HepG2 (cell line): ENCODE data around the gene PRR33.

Source experiments
- EP300 ChIP-seq, 3 experiments: sonication (generic) in 1 of 3; formaldehyde crosslinking in 1 of 3; IDR thresholded peaks; 2 replicates each; pipeline versions ENCODE4 v1.5.1 to v1.6.1; 2011 to 2020; ENCODE audit warnings: low read depth in 2 of 3, low read length in 2 of 3, borderline replicate concordance in 1 of 3, improper control_type of control experiment in 1 of 3, mild to moderate bottlenecking in 1 of 3, missing genetic modification reagents in 1 of 3, moderate library complexity in 1 of 3
- YY1 ChIP-seq: IDR thresholded peaks from 2 replicates; pipeline ENCODE4 v1.6.1; 2011; ENCODE audit warnings: low read length, low read depth, moderate library complexity, mild to moderate bottlenecking; ENCODE audit not compliant: insufficient read depth, insufficient replicate concordance
- ZKSCAN8 ChIP-seq: IDR thresholded peaks from 2 replicates; pipeline ENCODE4 v1.6.1; 2016; ENCODE audit warnings: borderline replicate concordance, missing genetic modification reagents, missing compliant biosample characterization
- ZNF557 ChIP-seq: sonication (generic); formaldehyde crosslinking; IDR thresholded peaks from 2 replicates; pipeline ENCODE4 v1.4.0; 2020; ENCODE audit warnings: missing genetic modification reagents
- TF ChIP-seq, protein P1 (sequence below): sonication (generic); formaldehyde crosslinking; IDR thresholded peaks from 2 replicates; pipeline ENCODE4 v1.5.0; 2020; ENCODE audit warnings: mild to moderate bottlenecking, missing genetic modification reagents, moderate library complexity

DNA sequence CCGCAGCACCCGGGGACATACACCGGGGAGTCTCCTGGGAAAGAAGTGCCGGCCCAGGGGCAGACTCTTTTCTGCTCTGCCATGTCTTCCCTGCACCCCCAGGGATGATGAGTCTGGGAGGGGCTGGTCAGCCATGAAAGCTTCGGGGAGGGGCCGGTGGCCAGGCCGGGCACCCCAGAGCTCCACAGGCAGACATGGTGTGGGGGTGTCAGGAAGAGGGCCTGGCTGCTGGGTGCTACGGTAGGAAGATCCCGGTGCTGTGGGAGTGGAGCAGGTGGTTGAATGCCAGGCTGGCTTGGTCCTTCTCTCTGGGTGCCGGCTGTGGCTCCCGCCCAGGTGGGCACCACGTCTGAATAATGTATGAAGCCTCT is 21.4 kb downstream of the PRR33 start:
- TF ChIP-seq, protein P1, sequence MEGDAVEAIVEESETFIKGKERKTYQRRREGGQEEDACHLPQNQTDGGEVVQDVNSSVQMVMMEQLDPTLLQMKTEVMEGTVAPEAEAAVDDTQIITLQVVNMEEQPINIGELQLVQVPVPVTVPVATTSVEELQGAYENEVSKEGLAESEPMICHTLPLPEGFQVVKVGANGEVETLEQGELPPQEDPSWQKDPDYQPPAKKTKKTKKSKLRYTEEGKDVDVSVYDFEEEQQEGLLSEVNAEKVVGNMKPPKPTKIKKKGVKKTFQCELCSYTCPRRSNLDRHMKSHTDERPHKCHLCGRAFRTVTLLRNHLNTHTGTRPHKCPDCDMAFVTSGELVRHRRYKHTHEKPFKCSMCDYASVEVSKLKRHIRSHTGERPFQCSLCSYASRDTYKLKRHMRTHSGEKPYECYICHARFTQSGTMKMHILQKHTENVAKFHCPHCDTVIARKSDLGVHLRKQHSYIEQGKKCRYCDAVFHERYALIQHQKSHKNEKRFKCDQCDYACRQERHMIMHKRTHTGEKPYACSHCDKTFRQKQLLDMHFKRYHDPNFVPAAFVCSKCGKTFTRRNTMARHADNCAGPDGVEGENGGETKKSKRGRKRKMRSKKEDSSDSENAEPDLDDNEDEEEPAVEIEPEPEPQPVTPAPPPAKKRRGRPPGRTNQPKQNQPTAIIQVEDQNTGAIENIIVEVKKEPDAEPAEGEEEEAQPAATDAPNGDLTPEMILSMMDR (CRISPR knock-in tag), result no peak
- no peak for TF ChIP-seq EP300 (IDR thresholded peaks at IDR 0.05; ENCODE audit: low read depth in 2 of 2, low read length in 2 of 2)
- no peak for TF ChIP-seq EP300 (CRISPR knock-in tag; IDR thresholded peaks at IDR 0.05; ENCODE audit: borderline replicate concordance)
- no peak for TF ChIP-seq ZKSCAN8 (CRISPR knock-in tag)
- TF ChIP-seq YY1, result no peak
- TF ChIP-seq ZNF557 (CRISPR knock-in tag), result no peak
